ENCODE measurements around the gene CREBL2.

GRCh38 chr12:12676605-12677004 is 64.9 kb downstream of the CREBL2 start:
- TF ChIP-seq, protein P1, sequence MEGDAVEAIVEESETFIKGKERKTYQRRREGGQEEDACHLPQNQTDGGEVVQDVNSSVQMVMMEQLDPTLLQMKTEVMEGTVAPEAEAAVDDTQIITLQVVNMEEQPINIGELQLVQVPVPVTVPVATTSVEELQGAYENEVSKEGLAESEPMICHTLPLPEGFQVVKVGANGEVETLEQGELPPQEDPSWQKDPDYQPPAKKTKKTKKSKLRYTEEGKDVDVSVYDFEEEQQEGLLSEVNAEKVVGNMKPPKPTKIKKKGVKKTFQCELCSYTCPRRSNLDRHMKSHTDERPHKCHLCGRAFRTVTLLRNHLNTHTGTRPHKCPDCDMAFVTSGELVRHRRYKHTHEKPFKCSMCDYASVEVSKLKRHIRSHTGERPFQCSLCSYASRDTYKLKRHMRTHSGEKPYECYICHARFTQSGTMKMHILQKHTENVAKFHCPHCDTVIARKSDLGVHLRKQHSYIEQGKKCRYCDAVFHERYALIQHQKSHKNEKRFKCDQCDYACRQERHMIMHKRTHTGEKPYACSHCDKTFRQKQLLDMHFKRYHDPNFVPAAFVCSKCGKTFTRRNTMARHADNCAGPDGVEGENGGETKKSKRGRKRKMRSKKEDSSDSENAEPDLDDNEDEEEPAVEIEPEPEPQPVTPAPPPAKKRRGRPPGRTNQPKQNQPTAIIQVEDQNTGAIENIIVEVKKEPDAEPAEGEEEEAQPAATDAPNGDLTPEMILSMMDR (IDR thresholded peaks at IDR 0.05 in 8 of 11, conservative IDR thresholded peaks at IDR 0.05 in 3 of 11): no peak
- no peak for TF ChIP-seq POLR2A (IDR thresholded peaks at IDR 0.05)

All from spleen (tissue), 7 donors.